HepG2 (cell line): ENCODE results near the gene RMRP. TPM values are rescaled to one million over a fixed set of nuclear protein-coding genes. Genes with fewer than 3 reads are reported as not detected.

Experiments
- ATAC-seq: fragments of 200-7000 bp; cut with Tn5 transposase; 3 replicates; pipeline ENCODE4 v1.9.1; 2020; ENCODE audit warnings: mild to moderate bottlenecking, moderate library complexity
- BruUV-seq: library from RNA; stranded (reverse); fragments of 400-500 nt; replicated peaks from 2 replicates; lab custom pipeline; 2021; lab: Mats Ljungman, UMichigan
- CTCF ChIA-PET: fragments of 300-600 bp; formaldehyde crosslinking; extraction: SDS; loops from one replicate; lab custom pipeline; 2021; ENCODE audit warnings: low total read pairs, inconsistent platforms, low intra/inter-chr PET ratio; lab: Yijun Ruan, JAX
- POLR2A ChIA-PET: fragments of 350-600 bp; sonication (Branson Sonifier 250); formaldehyde crosslinking; loops from one replicate; lab custom pipeline; 2020; ENCODE audit warnings: antibody characterized with exemption, inconsistent platforms; lab: Yijun Ruan, JAX
- DNase-seq: peaks from one replicate; pipeline ENCODE4 v3.0.0-alpha.2; 2015; ENCODE audit warnings: low spot score
- FAIRE-seq: peaks from 3 replicates; lab custom pipeline; 2011; peaks lifted over from hg19 to GRCh38; lab: Jason Lieb, UNC
- H2AFZ ChIP-seq: one replicate; pipeline ENCODE4 v1.6.1; 2011; ENCODE audit warnings: low read length, inconsistent platforms
- H3K27ac ChIP-seq: fragments of 300-600 bp; 3 replicates; pipeline ENCODE4 v1.8.0; 2011; ENCODE audit warnings: mixed run types, mild to moderate bottlenecking, mixed read lengths, low read length, inconsistent platforms; ENCODE audit not compliant: insufficient read depth; ENCODE audit errors: extremely low read length
- H3K27me3 ChIP-seq, 2 experiments: fragments of 200-600 bp in 1 of 2; 2 replicates in 1 of 2; 3 replicates in 1 of 2; pipeline versions ENCODE4 v1.6.0 to v1.8.0; 2011; ENCODE audit warnings: low read length in 2 of 2, mild to moderate bottlenecking in 2 of 2, moderate library complexity in 2 of 2, inconsistent platforms in 1 of 2; ENCODE audit not compliant: insufficient read depth in 2 of 2, control insufficient read depth in 1 of 2
- H3K36me3 ChIP-seq, 2 experiments: fragments of 200-600 bp in 1 of 2; replicated peaks in 1 of 2; 2 replicates in 1 of 2; 3 replicates in 1 of 2; pipeline versions ENCODE4 v1.5.1 to v1.8.0; 2011; ENCODE audit warnings: low read length in 2 of 2, inconsistent platforms in 1 of 2; ENCODE audit not compliant: insufficient read depth in 2 of 2, control insufficient read depth in 1 of 2
- H3K4me1 ChIP-seq: 2 replicates; pipeline ENCODE4 v1.5.1; 2012; ENCODE audit warnings: low read length, inconsistent platforms; ENCODE audit not compliant: insufficient read depth
- H3K4me2 ChIP-seq: 2 replicates; pipeline ENCODE4 v1.6.0; 2011; ENCODE audit warnings: low read depth, low read length, inconsistent platforms
- H3K4me3 ChIP-seq, 3 experiments: fragments of 200-600 bp in 1 of 3; sonication (generic), shearing (Covaris generic) in 1 of 3; replicated peaks in 1 of 3; 2 replicates each; pipeline ENCODE4 v1.5.1; 2011 to 2016; ENCODE audit warnings: low read length in 3 of 3, inconsistent platforms in 2 of 3, low read depth in 2 of 3, mild to moderate bottlenecking in 2 of 3, control low read depth in 1 of 3, mixed read lengths in 1 of 3; ENCODE audit not compliant: insufficient read depth in 1 of 3
- H3K79me2 ChIP-seq: one replicate; pipeline ENCODE4 v1.6.1; 2011; ENCODE audit warnings: low read length, inconsistent platforms; ENCODE audit not compliant: insufficient read depth
- H3K9ac ChIP-seq: 2 replicates; pipeline ENCODE4 v1.6.0; 2011; ENCODE audit warnings: mild to moderate bottlenecking, low read depth, low read length, inconsistent platforms; ENCODE audit not compliant: insufficient read depth
- H3K9me3 ChIP-seq: 2 replicates; pipeline ENCODE4 v1.5.1; 2012; ENCODE audit warnings: mild to moderate bottlenecking, low read length
- H4K20me1 ChIP-seq: 2 replicates; pipeline ENCODE4 v1.6.0; 2011; ENCODE audit warnings: inconsistent platforms, mild to moderate bottlenecking, low read length, moderate library complexity; ENCODE audit not compliant: insufficient read depth
- ARID3A ChIP-seq: IDR thresholded peaks from 2 replicates; pipeline ENCODE4 v1.6.1; 2012; ENCODE audit warnings: low read depth, low read length, improper control_type of control experiment
- EED ChIP-seq: sonication (generic); formaldehyde crosslinking; IDR thresholded peaks from 2 replicates; pipeline ENCODE4 v1.5.0; 2020; ENCODE audit warnings: mild to moderate bottlenecking, missing genetic modification reagents
- ELK4 ChIP-seq: sonication (generic); formaldehyde crosslinking; IDR thresholded peaks from 2 replicates; pipeline ENCODE4 v1.9.0; 2021; ENCODE audit warnings: missing genetic modification reagents, borderline replicate concordance
- FOXA3 ChIP-seq: IDR thresholded peaks from 2 replicates; pipeline ENCODE4 v1.6.1; 2016; ENCODE audit warnings: missing genetic modification reagents, missing compliant biosample characterization
- KDM3A ChIP-seq: IDR thresholded peaks from 2 replicates; pipeline ENCODE4 v1.6.1; 2018; ENCODE audit warnings: low read depth, missing compliant biosample characterization
- MED8 ChIP-seq: sonication (generic); formaldehyde crosslinking; IDR thresholded peaks from 2 replicates; pipeline ENCODE4 v1.8.1; 2023; ENCODE audit warnings: mild to moderate bottlenecking, missing genetic modification reagents; ENCODE audit not compliant: insufficient replicate concordance
- NFE2L2 ChIP-seq: fragments of 150-350 bp; IDR thresholded peaks from 2 replicates; pipeline ENCODE4 v1.6.1; 2014; ENCODE audit warnings: low read length
- RAD21 ChIP-seq: fragments of 450-650 bp; formaldehyde crosslinking; IDR thresholded peaks from 2 replicates; pipeline ENCODE4 v1.5.0; 2020; ENCODE audit warnings: mild to moderate bottlenecking
- SALL1 ChIP-seq: sonication (generic); formaldehyde crosslinking; IDR thresholded peaks from 2 replicates; pipeline ENCODE4 v1.8.0; 2022; ENCODE audit warnings: mild to moderate bottlenecking, missing genetic modification reagents
- SNRNP70 ChIP-seq: fragments of 200-400 bp; formaldehyde crosslinking; IDR thresholded peaks from 2 replicates; pipeline ENCODE4 v1.6.1; 2017; ENCODE audit warnings: mild to moderate bottlenecking, low read depth, low read length, moderate library complexity
- SUZ12 ChIP-seq: fragments of 150-350 bp; IDR thresholded peaks from 2 replicates; pipeline ENCODE4 v1.6.1; 2014; ENCODE audit warnings: low read depth, low read length
- TBX2 ChIP-seq: sonication (generic); formaldehyde crosslinking; IDR thresholded peaks from 2 replicates; pipeline ENCODE4 v1.5.0; 2020; ENCODE audit warnings: missing genetic modification reagents, mild to moderate bottlenecking, borderline replicate concordance
- XRCC5 ChIP-seq: fragments of 200-400 bp; formaldehyde crosslinking; optimal IDR thresholded peaks from 2 replicates; pipeline ENCODE3; 2017; ENCODE audit warnings: mild to moderate bottlenecking, low read length
- ZFP82 ChIP-seq: sonication (generic); formaldehyde crosslinking; IDR thresholded peaks from 2 replicates; pipeline ENCODE4 v1.5.1; 2020; ENCODE audit warnings: mild to moderate bottlenecking, missing genetic modification reagents, borderline replicate concordance
- ZNF264 ChIP-seq: sonication (generic); formaldehyde crosslinking; IDR thresholded peaks from 2 replicates; pipeline ENCODE4 v1.4.0; 2020; ENCODE audit warnings: missing genetic modification reagents
- ZNF558 ChIP-seq: sonication (generic); formaldehyde crosslinking; IDR thresholded peaks from 2 replicates; pipeline ENCODE4 v1.9.0; 2022; ENCODE audit warnings: mild to moderate bottlenecking, missing genetic modification reagents, borderline replicate concordance
- WGBS: methylation state at CpG from one replicate; pipeline ENCODE4 v1.1.6; 2017; ENCODE audit warnings: low lambda C conversion rate; 5-methylcytosine and 5-hydroxymethylcytosine counted together
- in situ Hi-C: cut with HindIII; loops from 2 replicates; pipeline ENCODE4 v1.10.0; 2017; ENCODE audit warnings: low pct_unique_long_range_greater_than_20kb; ENCODE audit not compliant: extremely low pct_ligation_motif_present
- intact Hi-C: fragments of 100-400 bp; cut with micrococcal nuclease; formaldehyde crosslinking; loops from one replicate; pipeline ENCODE4 v1.10.0; 2022; ENCODE audit not compliant: unreplicated experiment
- polyA plus RNA-seq, 8 experiments: library from polyadenylated mRNA; depleted of rRNA in 3 of 8; stranded (reverse) in 7 of 8; unstranded in 1 of 8; fragments of >200 nt; fragmentation: Illumina TruSeq in 4 of 8; extraction: Trizol in 4 of 8; gene quantifications; 2 replicates each; pipeline versions ENCODE4 v1.2.1 to v1.2.3, GENCODE V29; 2011 to 2016; ENCODE audit warnings: low read depth in 4 of 8, missing spikeins in 1 of 8, mixed read lengths in 1 of 8; ENCODE audit not compliant: insufficient read depth in 1 of 8
- total RNA-seq, 5 experiments: library from RNA; depleted of rRNA; stranded (reverse); fragments of >200 nt; fragmentation: Illumina TruSeq; extraction: Trizol; gene quantifications; 2 replicates each; pipeline ENCODE4 v1.2.3, GENCODE V29; 2016; ENCODE audit warnings: low read depth in 1 of 5

Gene RMRP
- total and polyA plus RNA-seq, 2 of the 13 experiments (the other 11 are each of a cell fraction or from before 2014, with no cell fraction given): 51.4 to 4,025 TPM

GRCh38 chr9:35696520-35697215 lies 38.8 kb upstream of the RMRP start:
- intact Hi-C loops: loop anchor here (2.0 to 10.0 kb wide), 2 partner anchors 36 to 52 kb away; no protein-coding TSS in a partner anchor
- H3K9me3 ChIP-seq: no peaks in the 10 kb centered on the region
- peaks cover 19% of the 10 kb centered on the region for H3K4me1 ChIP-seq
- peak; percentile 92 for ATAC-seq
- CTCF ChIA-PET: interaction anchor here (1.5 kb wide), 2 partner anchors 31 to 38 kb away, joined by 5 to 9 read pairs; partner anchors contain the start of genes ARHGEF39, CCDC107 and RMRP
- no peak overlapping the region for H3K27ac ChIP-seq
- 47% methylated on average over 8 of the region's 9 CpGs for WGBS
- no peak overlapping the region for H3K9ac ChIP-seq
- no peaks in the 10 kb centered on the region for H3K27me3 ChIP-seq
- no peak overlapping the region for H3K4me3 ChIP-seq
- no peak overlapping the region for H2AFZ ChIP-seq
- DNase-seq: peak; percentile 59
- in situ Hi-C loops: loop anchor here (5.0 kb wide), 1 partner anchor 34 kb away; no protein-coding TSS in a partner anchor
- POLR2A ChIA-PET: interaction anchor here (0.6 to 2.3 kb wide), 13 partner anchors 9 to 60 kb away, joined by 3 to 12 read pairs (median 7); partner anchors contain the start of genes ARHGEF39, CA9, CCDC107 and CREB3
- no TSS peak for BruUV-seq
- peaks cover 24 to 49% of the 10 kb centered on the region in 2 experiments; a peak in 4 of 5 replicates for H3K36me3 ChIP-seq
- H4K20me1 ChIP-seq: no peaks in the 10 kb centered on the region
- FAIRE-seq: peak; percentile 64
- no peaks in the 10 kb centered on the region for H3K79me2 ChIP-seq
- no peak overlapping the region for H3K4me2 ChIP-seq
- TF ChIP-seq XRCC5 (peak; percentile 75), ZNF558 (CRISPR knock-in tag) (no peak), SNRNP70 (no peak), ZNF264 (CRISPR knock-in tag) (no peak), KDM3A (CRISPR knock-in tag) (no peak), TBX2 (CRISPR knock-in tag) (peak; percentile 32; the same call in 1 of the 2 replicates), ZFP82 (CRISPR knock-in tag) (no peak), SUZ12 (no peak), SALL1 (CRISPR knock-in tag) (peak; percentile 28; the same call in 1 of the 2 replicates), RAD21 (CRISPR knock-in tag) (peak; percentile 71), EED (CRISPR knock-in tag) (no peak), NFE2L2 (no peak), ELK4 (CRISPR knock-in tag) (no peak), ARID3A (0 out of 2 replicates have a peak, but pooled peaks have one; percentile 22), MED8 (CRISPR knock-in tag) (no peak), FOXA3 (CRISPR knock-in tag) (no peak)
